22Rv1 (cell line): ENCODE measurements around the gene CCDC110.

Experiments
- H3K27ac ChIP-seq: fragments of 450-650 bp; 2 replicates; pipeline ENCODE4 v1.5.1; 2017
- ZFX ChIP-seq: fragments of 450-650 bp; IDR thresholded peaks from 2 replicates; pipeline ENCODE4 v1.6.1; 2017; ENCODE audit warnings: antibody characterized with exemption, borderline replicate concordance
- TF ChIP-seq, protein P1 (sequence below): fragments of 450-650 bp; IDR thresholded peaks from 2 replicates; pipeline ENCODE4 v1.5.1; 2017; ENCODE audit warnings: mild to moderate bottlenecking

The CCDC110 gene

GRCh38 chr4:185500035-185500434 lies 28.5 kb upstream of the CCDC110 start:
- TF ChIP-seq, protein P1, sequence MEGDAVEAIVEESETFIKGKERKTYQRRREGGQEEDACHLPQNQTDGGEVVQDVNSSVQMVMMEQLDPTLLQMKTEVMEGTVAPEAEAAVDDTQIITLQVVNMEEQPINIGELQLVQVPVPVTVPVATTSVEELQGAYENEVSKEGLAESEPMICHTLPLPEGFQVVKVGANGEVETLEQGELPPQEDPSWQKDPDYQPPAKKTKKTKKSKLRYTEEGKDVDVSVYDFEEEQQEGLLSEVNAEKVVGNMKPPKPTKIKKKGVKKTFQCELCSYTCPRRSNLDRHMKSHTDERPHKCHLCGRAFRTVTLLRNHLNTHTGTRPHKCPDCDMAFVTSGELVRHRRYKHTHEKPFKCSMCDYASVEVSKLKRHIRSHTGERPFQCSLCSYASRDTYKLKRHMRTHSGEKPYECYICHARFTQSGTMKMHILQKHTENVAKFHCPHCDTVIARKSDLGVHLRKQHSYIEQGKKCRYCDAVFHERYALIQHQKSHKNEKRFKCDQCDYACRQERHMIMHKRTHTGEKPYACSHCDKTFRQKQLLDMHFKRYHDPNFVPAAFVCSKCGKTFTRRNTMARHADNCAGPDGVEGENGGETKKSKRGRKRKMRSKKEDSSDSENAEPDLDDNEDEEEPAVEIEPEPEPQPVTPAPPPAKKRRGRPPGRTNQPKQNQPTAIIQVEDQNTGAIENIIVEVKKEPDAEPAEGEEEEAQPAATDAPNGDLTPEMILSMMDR: no peak
- TF ChIP-seq ZFX: no peak
- no peak overlapping the region for H3K27ac ChIP-seq

GRCh38 chr4:185488650-185489049 lies 17.1 kb upstream of the CCDC110 start:
- TF ChIP-seq ZFX: no peak
- TF ChIP-seq, protein P1: no peak
- no peak overlapping the region for H3K27ac ChIP-seq

DNA sequence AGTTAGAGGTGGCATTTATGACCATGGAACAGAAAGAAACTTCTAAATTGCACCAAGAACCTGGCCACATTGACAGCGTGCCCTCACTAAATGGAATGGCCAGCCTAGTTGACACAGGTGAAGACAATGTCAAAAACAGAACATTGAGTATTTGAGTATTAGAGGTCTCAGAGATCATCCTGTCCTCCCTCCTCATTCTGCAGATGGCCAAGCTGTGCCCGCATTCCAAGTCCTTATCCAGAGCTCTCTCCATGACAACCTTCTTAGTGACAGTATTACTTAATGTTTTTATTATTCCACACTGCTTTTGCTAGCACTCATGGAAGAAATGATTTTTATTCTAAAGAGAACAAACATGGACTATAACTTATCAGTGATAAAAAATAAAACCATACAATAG lies 9.9 kb upstream of the CCDC110 start:
- TF ChIP-seq ZFX: no peak
- TF ChIP-seq, protein P1: no peak
- H3K27ac ChIP-seq: no peak overlapping the region

GRCh38 chr4:185480016-185480732 lies 8.6 kb upstream of the CCDC110 start:
- TF ChIP-seq ZFX: no peak
- TF ChIP-seq, protein P1: no peak
- H3K27ac ChIP-seq: no peak overlapping the region

DNA sequence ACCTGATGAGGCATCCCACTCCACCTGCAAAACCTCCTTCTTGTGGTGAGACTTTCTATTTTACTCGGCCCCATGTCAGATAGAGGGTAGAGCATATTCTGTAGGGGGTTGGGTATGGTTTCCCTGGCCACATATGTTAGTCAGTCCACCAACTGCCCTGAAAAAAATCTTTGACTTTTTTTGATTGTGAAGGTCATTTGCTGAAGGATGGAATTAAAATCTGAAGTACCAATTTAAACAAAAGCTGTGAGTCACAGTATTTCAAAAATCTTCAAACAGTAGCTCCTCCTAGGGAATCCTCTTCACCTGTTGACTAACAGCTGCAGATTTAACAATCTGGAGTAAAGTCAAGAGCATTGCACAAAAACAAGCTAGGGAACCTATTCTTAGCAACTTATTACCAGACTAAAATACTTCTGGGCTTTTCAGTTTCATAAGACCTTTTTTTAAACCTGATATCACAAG lies 8.0 kb upstream of the CCDC110 start:
- no peak overlapping the region for H3K27ac ChIP-seq
- TF ChIP-seq ZFX: no peak
- TF ChIP-seq, protein P1: no peak

DNA sequence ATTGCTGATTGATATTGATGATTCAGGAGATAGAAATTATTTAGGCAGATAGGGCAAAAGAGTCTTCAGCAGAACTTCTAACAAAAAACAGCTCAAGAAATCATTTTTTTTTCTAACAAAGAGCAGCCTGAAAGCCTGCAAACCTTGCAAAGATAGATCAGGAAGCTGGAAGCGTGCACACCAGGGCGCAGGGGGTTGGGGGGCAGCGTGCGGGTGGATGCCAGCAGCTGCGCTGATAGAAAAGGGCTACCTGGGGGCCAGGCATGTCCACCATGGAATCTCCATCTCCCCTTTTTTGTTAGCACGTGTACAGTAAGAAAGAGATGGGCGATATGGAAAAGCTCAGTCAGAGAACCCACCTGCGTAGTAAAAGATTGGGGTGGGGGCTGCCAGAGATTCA lies 1.7 kb upstream of the CCDC110 start:
- no peak overlapping the region for H3K27ac ChIP-seq
- TF ChIP-seq, protein P1: no peak
- no peak for TF ChIP-seq ZFX

GRCh38 chr4:185472103-185472542 lies 590 bp upstream of the CCDC110 start:
- no peak overlapping the region for H3K27ac ChIP-seq
- TF ChIP-seq, protein P1: no peak
- TF ChIP-seq ZFX: no peak
